Liver (tissue), 9 donors: ENCODE data around the gene DNAJC15. TPM values are rescaled to one million over a fixed set of nuclear protein-coding genes. Genes with fewer than 3 reads are reported as not detected.

ENCODE experiments used
- DNase-seq: peaks from one replicate; pipeline ENCODE4 v3.0.0-alpha.2; 2017; ENCODE audit warnings: low spot score
- H3K27ac ChIP-seq, 2 donors: one replicate each; pipeline ENCODE4 v1.7.0; 2013; ENCODE audit warnings: inconsistent platforms in 2 of 2, low read length in 2 of 2, control low read depth in 1 of 2, low read depth in 1 of 2, mild to moderate bottlenecking in 1 of 2
- H3K27me3 ChIP-seq, 4 donors: one replicate each; pipeline versions ENCODE4 v1.6.1 to v1.7.0; 2013; ENCODE audit warnings: low read length in 3 of 4, inconsistent platforms in 1 of 4, mild to moderate bottlenecking in 1 of 4, moderate library complexity in 1 of 4; ENCODE audit not compliant: control insufficient read depth in 4 of 4, insufficient read depth in 4 of 4
- H3K36me3 ChIP-seq, 4 donors: one replicate each; pipeline versions ENCODE4 v1.6.1 to v1.7.0; 2013; ENCODE audit warnings: low read length in 3 of 4, mild to moderate bottlenecking in 3 of 4, low read depth in 1 of 4, moderate library complexity in 1 of 4; ENCODE audit not compliant: control insufficient read depth in 4 of 4, insufficient read depth in 3 of 4
- H3K4me1 ChIP-seq, 4 donors: one replicate each; pipeline versions ENCODE4 v1.6.1 to v1.7.0; 2013; ENCODE audit warnings: low read length in 3 of 4, mild to moderate bottlenecking in 3 of 4, moderate library complexity in 1 of 4; ENCODE audit not compliant: control insufficient read depth in 4 of 4, insufficient read depth in 4 of 4
- H3K4me3 ChIP-seq, 3 donors: one replicate each; pipeline versions ENCODE4 v1.6.1 to v1.7.0; 2013; ENCODE audit warnings: low read length in 3 of 3, control low read depth in 1 of 3, low read depth in 1 of 3, mild to moderate bottlenecking in 1 of 3
- H3K9ac ChIP-seq, 2 donors: one replicate each; pipeline ENCODE4 v1.7.0; 2013; ENCODE audit warnings: low read length in 2 of 2, mild to moderate bottlenecking in 2 of 2, moderate library complexity in 2 of 2, control low read depth in 1 of 2, low read depth in 1 of 2
- H3K9me3 ChIP-seq, 4 donors: one replicate each; pipeline versions ENCODE4 v1.6.1 to v1.7.0; 2013; ENCODE audit warnings: low read length in 3 of 4; ENCODE audit not compliant: control insufficient read depth in 4 of 4
- ATF3 ChIP-seq: IDR thresholded peaks from 2 replicates; pipeline ENCODE4 v1.6.1; 2016; ENCODE audit warnings: antibody characterized with exemption
- CTCF ChIP-seq: fragments of 150-350 bp; IDR thresholded peaks from 2 replicates; pipeline ENCODE4 v1.5.1; 2017; ENCODE audit warnings: improper control_type of control experiment, low read depth, low read length; ENCODE audit not compliant: missing input control
- EGR1 ChIP-seq, 2 donors: IDR thresholded peaks; 2 replicates each; pipeline ENCODE4 v1.6.1; 2016 to 2018; ENCODE audit warnings: antibody characterized with exemption in 2 of 2, low read depth in 2 of 2
- FOXA1 ChIP-seq: IDR thresholded peaks from 2 replicates; pipeline ENCODE4 v1.6.1; 2016; ENCODE audit warnings: antibody characterized with exemption
- FOXA2 ChIP-seq: IDR thresholded peaks from 2 replicates; pipeline ENCODE4 v1.6.1; 2016; ENCODE audit warnings: antibody characterized with exemption
- GABPA ChIP-seq, 2 donors: IDR thresholded peaks in 1 of 2; conservative IDR thresholded peaks in 1 of 2; 2 replicates each; pipeline ENCODE4 v1.6.1; 2016; ENCODE audit warnings: antibody characterized with exemption in 2 of 2, mild to moderate bottlenecking in 1 of 2, moderate library complexity in 1 of 2
- HNF4A ChIP-seq, 2 donors: conservative IDR thresholded peaks; 2 replicates each; pipeline ENCODE4 v1.6.1; 2016; ENCODE audit warnings: antibody characterized with exemption in 2 of 2, mild to moderate bottlenecking in 2 of 2
- HNF4G ChIP-seq: IDR thresholded peaks from 2 replicates; pipeline ENCODE4 v1.6.1; 2016; ENCODE audit warnings: antibody characterized with exemption
- JUND ChIP-seq, 2 donors: IDR thresholded peaks; 2 replicates each; pipeline ENCODE4 v1.6.1; 2016; ENCODE audit warnings: antibody characterized with exemption in 2 of 2
- MAX ChIP-seq: IDR thresholded peaks from 2 replicates; pipeline ENCODE4 v1.6.1; 2016; ENCODE audit warnings: antibody characterized with exemption
- RAD21 ChIP-seq, 2 donors: IDR thresholded peaks; 2 replicates each; pipeline ENCODE4 v1.6.1; 2016; ENCODE audit warnings: antibody characterized with exemption in 2 of 2, mild to moderate bottlenecking in 2 of 2
- REST ChIP-seq: IDR thresholded peaks from 2 replicates; pipeline ENCODE4 v1.6.1; 2016; ENCODE audit warnings: antibody characterized with exemption, mild to moderate bottlenecking
- RXRA ChIP-seq, 2 donors: IDR thresholded peaks; 2 replicates each; pipeline ENCODE4 v1.6.1; 2017 to 2018; ENCODE audit warnings: antibody characterized with exemption in 2 of 2, mild to moderate bottlenecking in 1 of 2
- SP1 ChIP-seq: IDR thresholded peaks from 2 replicates; pipeline ENCODE4 v1.6.1; 2018; ENCODE audit warnings: antibody characterized with exemption, mild to moderate bottlenecking
- TAF1 ChIP-seq: conservative IDR thresholded peaks from 2 replicates; pipeline ENCODE4 v1.6.1; 2016; ENCODE audit warnings: antibody characterized with exemption, mild to moderate bottlenecking
- YY1 ChIP-seq: IDR thresholded peaks from 2 replicates; pipeline ENCODE4 v1.6.1; 2016; ENCODE audit warnings: antibody characterized with exemption, mild to moderate bottlenecking
- ZBTB33 ChIP-seq: IDR thresholded peaks from 2 replicates; pipeline ENCODE4 v1.6.1; 2016; ENCODE audit warnings: antibody characterized with exemption
- WGBS: extraction: QIAGEN DNeasy Blood & Tissue Kit; methylation state at CpG from one replicate; pipeline ENCODE4 v1.1.7; 2013; 5-methylcytosine and 5-hydroxymethylcytosine counted together
- polyA plus RNA-seq, 2 donors: library from polyadenylated mRNA; stranded (reverse) in 1 of 2; unstranded in 1 of 2; fragments of 200-250 nt in 1 of 2; fragments of >200 nt in 1 of 2; fragmentation: Nextera tagmentation in 1 of 2; extraction: Ambion mirVana in 1 of 2; gene quantifications; one replicate each; pipeline versions ENCODE4 v1.2.1 to v1.2.3, GENCODE V29; 2013 to 2015
- total RNA-seq, 2 donors: library from RNA; depleted of rRNA; stranded (reverse); fragments of >200 nt; gene quantifications; one replicate each; pipeline ENCODE4 v1.2.3, GENCODE V29; 2014
- donor health status: healthy.
- donor health status: healthy.
- donor health status: healthy.
- donor health status: healthy.
- donor health status: healthy.

Gene DNAJC15
- total and polyA plus RNA-seq, 4 donors: 5.8 to 55.4 (median 14.0) TPM

GRCh38 chr13:43136920-43137575, 113.7 kb downstream of the DNAJC15 start:
- no peak for TF ChIP-seq MAX
- TF ChIP-seq FOXA2: no peak
- TF ChIP-seq RAD21 (IDR thresholded peaks at IDR 0.05): peak; percentile 15 to 35
- TF ChIP-seq ZBTB33: no peak
- Histone ChIP-seq H3K27me3 (no peaks in the 10 kb centered on the region), H3K4me1 (peaks cover 0 to 7% (median 0%) of the 10 kb centered on the region in 4 donors), H3K27ac (no peak overlapping the region), H3K4me3 (no peak overlapping the region), H3K36me3 (no peaks in the 10 kb centered on the region), H3K9ac (no peak overlapping the region), H3K9me3 (no peaks in the 10 kb centered on the region)
- 34% methylated on average over 7 of the region's 7 CpGs for WGBS
- DNase-seq: peak; percentile 37

- 65% methylated on average over 2 of the region's 2 CpGs for WGBS
- H3K27me3 ChIP-seq: no peaks in the 10 kb centered on the region
- H3K9ac ChIP-seq: no peak overlapping the region
- no peaks in the 10 kb centered on the region for H3K9me3 ChIP-seq
- no peak for DNase-seq
- TF ChIP-seq RXRA (IDR thresholded peaks at IDR 0.05): no peak
- TF ChIP-seq ATF3: no peak
- no peak for TF ChIP-seq REST
- no peak for TF ChIP-seq SP1
- TF ChIP-seq MAX: no peak
- TF ChIP-seq YY1: no peak
- no peak for TF ChIP-seq CTCF
- TF ChIP-seq FOXA2: no peak
- no peak for TF ChIP-seq JUND (IDR thresholded peaks at IDR 0.05)
- no peak for TF ChIP-seq ZBTB33
- TF ChIP-seq HNF4A (conservative IDR thresholded peaks at IDR 0.05): no peak
- TF ChIP-seq TAF1: no peak
- TF ChIP-seq EGR1 (IDR thresholded peaks at IDR 0.05; ENCODE audit: low read depth in 2 of 2): no peak
- TF ChIP-seq FOXA1: no peak
- TF ChIP-seq GABPA (IDR thresholded peaks at IDR 0.05 in 1 of 2, conservative IDR thresholded peaks at IDR 0.05 in 1 of 2): no peak
- no peak for TF ChIP-seq HNF4G
- no peak for TF ChIP-seq RAD21 (IDR thresholded peaks at IDR 0.05)
- no peak overlapping the region for H3K27ac ChIP-seq
- peaks cover 0 to 7% (median 0%) of the 10 kb centered on the region in 4 donors for H3K4me1 ChIP-seq
- no peak overlapping the region for H3K4me3 ChIP-seq
- H3K36me3 ChIP-seq: no peaks in the 10 kb centered on the region
These were observed 115.8 kb downstream of the DNAJC15 start for GRCh38 chr13:43139211-43139610.
